Endothelial cell of umbilical vein (primary cell): ENCODE measurements around the gene ANXA2R.

ENCODE experiments used
- EZH2 ChIP-seq: IDR thresholded peaks from 2 replicates; pipeline ENCODE4 v1.6.1; 2012; ENCODE audit warnings: borderline replicate concordance, low read depth, mild to moderate bottlenecking, moderate library complexity, low read length, inconsistent platforms; ENCODE audit not compliant: severe bottlenecking
- GATA2 ChIP-seq: IDR thresholded peaks from 2 replicates; pipeline ENCODE4 v1.7.0; 2011; ENCODE audit warnings: low read depth, mild to moderate bottlenecking, moderate library complexity, mixed read lengths, low read length; ENCODE audit not compliant: insufficient read length, insufficient read depth
- JUN ChIP-seq: IDR thresholded peaks from 2 replicates; pipeline ENCODE4 v1.6.1; 2011; ENCODE audit warnings: borderline replicate concordance, low read depth; ENCODE audit not compliant: insufficient read length, insufficient read depth
- MYC ChIP-seq: IDR thresholded peaks from one replicate; pipeline ENCODE4 v1.6.1; 2011; ENCODE audit warnings: mild to moderate bottlenecking, low read depth, low read length
- POLR2A ChIP-seq: IDR thresholded peaks from 2 replicates; pipeline ENCODE4 v1.6.1; 2012; ENCODE audit warnings: low read depth, mild to moderate bottlenecking, control low read depth, low read length
- POLR2AphosphoS5 ChIP-seq: IDR thresholded peaks from 2 replicates; pipeline ENCODE4 v1.6.1; 2012; ENCODE audit warnings: low read depth, mild to moderate bottlenecking, control low read depth, low read length, moderate library complexity; ENCODE audit not compliant: insufficient read depth
- TF ChIP-seq, protein P1 (sequence below), 2 donors: IDR thresholded peaks; 1 replicate in 1 of 2; 2 replicates in 1 of 2; pipeline ENCODE4 v1.5.1; 2011; ENCODE audit warnings: low read length in 2 of 2, mild to moderate bottlenecking in 2 of 2, moderate library complexity in 2 of 2, control low read depth in 1 of 2, inconsistent platforms in 1 of 2, low read depth in 1 of 2; ENCODE audit not compliant: insufficient read depth in 1 of 2; ENCODE audit errors: extremely low read depth in 1 of 2
- TF ChIP-seq, protein P2 (sequence below): IDR thresholded peaks from 2 replicates; pipeline ENCODE4 v1.6.1; 2011; ENCODE audit not compliant: insufficient read depth, insufficient read length

DNA sequence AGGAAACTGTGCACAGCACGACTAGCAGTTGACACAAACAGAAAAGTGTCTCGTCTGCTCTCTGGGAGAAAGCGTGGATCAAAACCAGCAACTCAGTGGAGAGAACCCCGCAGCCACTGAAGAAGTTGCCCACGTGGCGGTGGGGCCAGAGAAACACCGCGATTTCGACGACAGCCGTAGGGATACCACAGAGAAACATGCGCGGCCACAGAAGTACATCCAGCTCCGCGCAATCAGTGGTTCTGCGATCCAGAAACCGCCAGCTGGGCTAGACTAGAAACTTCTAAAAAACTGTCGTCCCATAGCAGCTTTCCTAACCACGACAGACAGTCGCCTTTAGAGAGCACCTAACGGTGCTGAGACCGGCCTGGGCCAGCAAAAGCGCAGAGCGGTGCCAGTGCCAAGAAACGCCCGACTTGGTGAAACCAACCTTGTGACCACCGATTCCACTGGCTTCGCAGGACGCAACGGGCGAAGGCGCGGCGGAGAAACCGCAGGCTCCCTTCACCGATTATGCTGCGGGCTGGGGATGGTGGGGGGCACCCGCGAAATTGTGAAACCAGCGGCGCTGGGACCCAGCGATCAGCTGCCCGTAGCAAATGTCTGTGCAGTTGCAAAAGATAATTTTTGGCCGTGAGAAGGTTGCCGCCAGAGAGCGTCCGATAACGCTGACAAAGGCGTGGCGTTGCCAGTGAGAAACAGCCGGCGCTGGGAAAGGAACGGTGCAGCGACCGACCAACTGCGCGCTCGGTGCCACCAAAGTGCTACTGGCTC is 2.7 kb upstream of the ANXA2R start:
- TF ChIP-seq, protein P1, sequence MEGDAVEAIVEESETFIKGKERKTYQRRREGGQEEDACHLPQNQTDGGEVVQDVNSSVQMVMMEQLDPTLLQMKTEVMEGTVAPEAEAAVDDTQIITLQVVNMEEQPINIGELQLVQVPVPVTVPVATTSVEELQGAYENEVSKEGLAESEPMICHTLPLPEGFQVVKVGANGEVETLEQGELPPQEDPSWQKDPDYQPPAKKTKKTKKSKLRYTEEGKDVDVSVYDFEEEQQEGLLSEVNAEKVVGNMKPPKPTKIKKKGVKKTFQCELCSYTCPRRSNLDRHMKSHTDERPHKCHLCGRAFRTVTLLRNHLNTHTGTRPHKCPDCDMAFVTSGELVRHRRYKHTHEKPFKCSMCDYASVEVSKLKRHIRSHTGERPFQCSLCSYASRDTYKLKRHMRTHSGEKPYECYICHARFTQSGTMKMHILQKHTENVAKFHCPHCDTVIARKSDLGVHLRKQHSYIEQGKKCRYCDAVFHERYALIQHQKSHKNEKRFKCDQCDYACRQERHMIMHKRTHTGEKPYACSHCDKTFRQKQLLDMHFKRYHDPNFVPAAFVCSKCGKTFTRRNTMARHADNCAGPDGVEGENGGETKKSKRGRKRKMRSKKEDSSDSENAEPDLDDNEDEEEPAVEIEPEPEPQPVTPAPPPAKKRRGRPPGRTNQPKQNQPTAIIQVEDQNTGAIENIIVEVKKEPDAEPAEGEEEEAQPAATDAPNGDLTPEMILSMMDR (IDR thresholded peaks at IDR 0.05; ENCODE audit: extremely low read depth in 1 of 2, insufficient read depth in 1 of 2, low read depth in 1 of 2, low read length in 2 of 2), result peak in 1 of 2 donors; percentile 8
- no peak for TF ChIP-seq POLR2AphosphoS5
- TF ChIP-seq POLR2A, result no peak
- TF ChIP-seq JUN, result no peak
- TF ChIP-seq MYC, result no peak
- no peak for TF ChIP-seq EZH2
- TF ChIP-seq, protein P2, sequence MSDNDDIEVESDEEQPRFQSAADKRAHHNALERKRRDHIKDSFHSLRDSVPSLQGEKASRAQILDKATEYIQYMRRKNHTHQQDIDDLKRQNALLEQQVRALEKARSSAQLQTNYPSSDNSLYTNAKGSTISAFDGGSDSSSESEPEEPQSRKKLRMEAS, result no peak
- no peak for TF ChIP-seq GATA2
